Upper lobe of right lung (tissue), 1 donor: ENCODE results near the gene GRM7. TPM values are rescaled to one million over a fixed set of nuclear protein-coding genes. Genes with fewer than 3 reads are reported as not detected.
A peak's percentile ranks its signal among the peaks of the same experiment; 100 is the strongest.

Experiments
- ATAC-seq: fragments of 200-7000 bp; cut with Tn5 transposase; one replicate; pipeline ENCODE4 v1.9.1; 2020; ENCODE audit warnings: mild to moderate bottlenecking, moderate library complexity
- DNase-seq: peaks from one replicate; pipeline ENCODE4 v3.0.0-alpha.2; 2020
- H3K27ac ChIP-seq: fragments of 200-600 bp; one replicate; pipeline ENCODE4 v1.8.0; 2022
- H3K27me3 ChIP-seq: fragments of 200-600 bp; one replicate; pipeline ENCODE4 v1.8.0; 2022; ENCODE audit warnings: mild to moderate bottlenecking
- H3K36me3 ChIP-seq: fragments of 200-600 bp; one replicate; pipeline ENCODE4 v1.8.0; 2022
- H3K4me1 ChIP-seq: fragments of 200-600 bp; one replicate; pipeline ENCODE4 v1.8.0; 2022
- H3K4me3 ChIP-seq: fragments of 200-600 bp; one replicate; pipeline ENCODE4 v1.8.0; 2022; ENCODE audit warnings: mild to moderate bottlenecking
- H3K9me3 ChIP-seq: fragments of 200-600 bp; one replicate; pipeline ENCODE4 v1.8.0; 2022
- intact Hi-C: fragments of 100-400 bp; cut with DNase I; formaldehyde crosslinking; loops from one replicate; pipeline ENCODE4 v1.11.0; 2022
- total RNA-seq: library from RNA; stranded (reverse); fragmentation: NEBNext Ultra II Directional; extraction: Animal tissue kit (Norgen Biotek cat#: 25700); gene quantifications from one replicate; pipeline ENCODE4 v1.2.1, GENCODE V29; 2021
- TF ChIP-seq, protein P1 (sequence below): fragments of 200-600 bp; IDR thresholded peaks from one replicate; pipeline ENCODE4 v1.8.0; 2022; ENCODE audit warnings: antibody characterized with exemption
- donor health status: DM: no; HTN: yes; CAD: no; lungs with severe emphysema.

The GRM7 gene
- total RNA-seq, 1 donor from 2014 or later, result not detected

- TF ChIP-seq, protein P1, sequence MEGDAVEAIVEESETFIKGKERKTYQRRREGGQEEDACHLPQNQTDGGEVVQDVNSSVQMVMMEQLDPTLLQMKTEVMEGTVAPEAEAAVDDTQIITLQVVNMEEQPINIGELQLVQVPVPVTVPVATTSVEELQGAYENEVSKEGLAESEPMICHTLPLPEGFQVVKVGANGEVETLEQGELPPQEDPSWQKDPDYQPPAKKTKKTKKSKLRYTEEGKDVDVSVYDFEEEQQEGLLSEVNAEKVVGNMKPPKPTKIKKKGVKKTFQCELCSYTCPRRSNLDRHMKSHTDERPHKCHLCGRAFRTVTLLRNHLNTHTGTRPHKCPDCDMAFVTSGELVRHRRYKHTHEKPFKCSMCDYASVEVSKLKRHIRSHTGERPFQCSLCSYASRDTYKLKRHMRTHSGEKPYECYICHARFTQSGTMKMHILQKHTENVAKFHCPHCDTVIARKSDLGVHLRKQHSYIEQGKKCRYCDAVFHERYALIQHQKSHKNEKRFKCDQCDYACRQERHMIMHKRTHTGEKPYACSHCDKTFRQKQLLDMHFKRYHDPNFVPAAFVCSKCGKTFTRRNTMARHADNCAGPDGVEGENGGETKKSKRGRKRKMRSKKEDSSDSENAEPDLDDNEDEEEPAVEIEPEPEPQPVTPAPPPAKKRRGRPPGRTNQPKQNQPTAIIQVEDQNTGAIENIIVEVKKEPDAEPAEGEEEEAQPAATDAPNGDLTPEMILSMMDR, result no peak
- ATAC-seq, result no peak
Observed at GRCh38 chr3:7663771-7664170, 802.9 kb downstream of the GRM7 start.

DNA sequence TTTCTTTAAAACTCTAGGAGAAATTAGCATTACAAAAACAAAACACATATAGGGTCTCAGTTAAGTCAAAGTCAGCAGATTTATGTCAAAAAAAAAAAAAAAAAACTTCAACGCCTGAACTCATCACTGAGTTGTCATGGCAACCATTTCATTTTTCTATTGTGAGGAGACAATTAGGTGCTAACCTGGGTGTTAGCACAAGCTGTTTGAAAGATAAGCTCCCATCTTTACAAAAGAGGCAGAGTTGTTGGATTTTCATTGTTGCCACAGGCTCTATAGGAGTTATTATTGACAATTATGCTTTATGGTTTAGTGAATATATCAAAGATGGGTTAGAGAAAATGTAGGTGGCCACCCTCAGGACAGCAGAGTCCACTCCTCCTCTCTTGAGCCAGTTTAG is 806.9 kb downstream of the GRM7 start:
- ATAC-seq (no peak), DNase-seq (no peak)
- Histone ChIP-seq H3K27ac (no peak overlapping the region), H3K27me3 (no peaks in the 10 kb centered on the region), H3K4me1 (no peaks in the 10 kb centered on the region), H3K9me3 (no peaks in the 10 kb centered on the region), H3K4me3 (no peak overlapping the region), H3K36me3 (no peaks in the 10 kb centered on the region)
- TF ChIP-seq, protein P1, result no peak
- intact Hi-C loops, result no loop called here

More at GRCh38 chr3:7663771-7664170, 802.9 kb downstream of the GRM7 start:
- Histone ChIP-seq H3K36me3 (no peaks in the 10 kb centered on the region), H3K27ac (no peak overlapping the region), H3K4me3 (no peak overlapping the region), H3K9me3 (no peaks in the 10 kb centered on the region), H3K4me1 (no peaks in the 10 kb centered on the region), H3K27me3 (no peaks in the 10 kb centered on the region)
- intact Hi-C loops, result no loop called here
- DNase-seq, result no peak

DNA sequence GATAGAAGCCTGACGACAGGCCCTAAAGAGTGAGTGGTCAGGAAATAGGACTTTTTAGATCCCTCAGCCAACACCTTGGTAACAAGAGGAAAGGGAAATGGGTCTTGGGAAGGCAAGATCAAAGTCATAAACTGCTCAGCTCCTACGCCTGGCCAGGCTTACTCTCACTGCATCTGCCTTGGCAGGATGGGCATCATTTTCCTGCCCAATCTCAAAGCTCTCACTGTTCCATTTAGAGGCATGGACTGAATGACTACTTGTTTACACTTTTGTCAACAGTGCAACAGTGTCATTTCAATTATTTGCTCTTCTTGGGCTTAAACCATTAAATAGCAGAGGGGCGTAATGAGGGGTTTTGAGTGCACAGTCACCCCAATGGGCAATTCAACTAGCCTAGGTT is 808.7 kb downstream of the GRM7 start:
- H3K27me3 ChIP-seq, result no peaks in the 10 kb centered on the region
- no peaks in the 10 kb centered on the region for H3K9me3 ChIP-seq
- H3K4me3 ChIP-seq, result no peak overlapping the region
- intact Hi-C loops, result no loop called here
- ATAC-seq (no peak), DNase-seq (no peak)
- no peaks in the 10 kb centered on the region for H3K36me3 ChIP-seq
- H3K4me1 ChIP-seq, result no peaks in the 10 kb centered on the region
- TF ChIP-seq, protein P1, result no peak
- H3K27ac ChIP-seq, result no peak overlapping the region

GRCh38 chr3:7678521-7678920 is 817.6 kb downstream of the GRM7 start:
- H3K4me3 ChIP-seq, result no peak overlapping the region
- TF ChIP-seq, protein P1, result no peak
- H3K27ac ChIP-seq, result no peak overlapping the region
- H3K36me3 ChIP-seq, result no peaks in the 10 kb centered on the region
- no peaks in the 10 kb centered on the region for H3K27me3 ChIP-seq
- H3K9me3 ChIP-seq, result no peaks in the 10 kb centered on the region
- no peak for ATAC-seq
- no peak for DNase-seq
- peaks cover 4% of the 10 kb centered on the region for H3K4me1 ChIP-seq
- intact Hi-C loops, result no loop called here

- H3K36me3 ChIP-seq, result no peaks in the 10 kb centered on the region
- peak; percentile 52 for DNase-seq
- no peak overlapping the region for H3K27ac ChIP-seq
- intact Hi-C loops, result no loop called here
- no peaks in the 10 kb centered on the region for H3K27me3 ChIP-seq
- peak; percentile 94 for ATAC-seq
- no peak overlapping the region for H3K4me3 ChIP-seq
- H3K9me3 ChIP-seq, result no peaks in the 10 kb centered on the region
- TF ChIP-seq, protein P1, result no peak
- H3K4me1 ChIP-seq, result peaks cover 7% of the 10 kb centered on the region
Observed at GRCh38 chr3:7682822-7683229, 821.9 kb downstream of the GRM7 start.

DNA sequence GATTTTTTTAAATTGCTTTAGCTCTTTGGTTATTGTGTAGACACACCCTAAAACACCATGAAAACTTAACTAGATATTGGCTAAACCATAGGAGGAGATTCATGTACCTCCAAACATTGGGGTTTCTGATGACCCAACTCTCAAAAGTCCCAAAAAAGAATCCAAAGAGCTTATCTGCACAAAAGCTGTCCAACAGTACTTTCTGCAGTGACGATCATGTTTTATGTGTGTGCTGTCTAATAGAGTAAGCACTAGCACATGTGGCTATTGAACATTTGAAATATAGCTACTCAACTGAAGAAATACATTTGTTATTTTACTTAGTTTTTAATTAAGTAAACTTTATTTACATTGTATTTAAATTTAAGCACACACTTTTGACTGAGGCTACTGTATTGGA is 822.5 kb downstream of the GRM7 start:
- H3K4me3 ChIP-seq, result no peak overlapping the region
- intact Hi-C loops, result no loop called here
- no peaks in the 10 kb centered on the region for H3K27me3 ChIP-seq
- DNase-seq, result no peak
- ATAC-seq, result no peak
- TF ChIP-seq, protein P1, result no peak
- H3K4me1 ChIP-seq, result peaks cover 7% of the 10 kb centered on the region
- H3K27ac ChIP-seq, result no peak overlapping the region
- no peaks in the 10 kb centered on the region for H3K36me3 ChIP-seq
- no peaks in the 10 kb centered on the region for H3K9me3 ChIP-seq
